Small intestine (tissue), 7 donors: ENCODE measurements around the gene ZGPAT. TPM values are rescaled to one million over a fixed set of nuclear protein-coding genes. Genes with fewer than 3 reads are reported as not detected.

Source experiments
- DNase-seq, 2 donors: peaks; one replicate each; pipeline versions ENCODE4 v3.0.0 to v3.0.0-alpha.2; 2013
- FAIRE-seq: peaks from 2 replicates; lab custom pipeline; 2012; peaks lifted over from hg19 to GRCh38; lab: Jason Lieb, UNC
- H3K27ac ChIP-seq, 3 donors: one replicate each; pipeline ENCODE4 v1.5.1; 2013; ENCODE audit warnings: low read length in 2 of 3, mild to moderate bottlenecking in 2 of 3, control low read depth in 1 of 3, inconsistent platforms in 1 of 3, low read depth in 1 of 3, moderate library complexity in 1 of 3
- H3K27me3 ChIP-seq, 3 donors: one replicate each; pipeline ENCODE4 v1.6.1; 2013; ENCODE audit warnings: low read length in 3 of 3, inconsistent platforms in 1 of 3; ENCODE audit not compliant: control insufficient read depth in 3 of 3, insufficient read depth in 3 of 3
- H3K36me3 ChIP-seq, 3 donors: one replicate each; pipeline ENCODE4 v1.6.1; 2013; ENCODE audit warnings: low read length in 3 of 3, inconsistent platforms in 1 of 3, low read depth in 1 of 3, mild to moderate bottlenecking in 1 of 3, moderate library complexity in 1 of 3; ENCODE audit not compliant: control insufficient read depth in 3 of 3, insufficient read depth in 2 of 3
- H3K4me1 ChIP-seq, 3 donors: one replicate each; pipeline ENCODE4 v1.6.1; 2013; ENCODE audit warnings: low read length in 2 of 3, inconsistent platforms in 1 of 3, low read depth in 1 of 3, mild to moderate bottlenecking in 1 of 3, moderate library complexity in 1 of 3; ENCODE audit not compliant: control insufficient read depth in 3 of 3, insufficient read depth in 2 of 3
- H3K4me3 ChIP-seq, 3 donors: one replicate each; pipeline ENCODE4 v1.5.1; 2013; ENCODE audit warnings: low read length in 3 of 3, control low read depth in 1 of 3, inconsistent platforms in 1 of 3, low read depth in 1 of 3, mild to moderate bottlenecking in 1 of 3, moderate library complexity in 1 of 3
- H3K9me3 ChIP-seq, 2 donors: one replicate each; pipeline ENCODE4 v1.6.1; 2013; ENCODE audit warnings: low read depth in 1 of 2, low read length in 1 of 2; ENCODE audit not compliant: control insufficient read depth in 2 of 2, insufficient read depth in 1 of 2
- WGBS, 3 donors: extraction: QIAGEN DNeasy Blood & Tissue Kit; methylation state at CpG; one replicate each; pipeline ENCODE4 v1.1.7; 2013; 5-methylcytosine and 5-hydroxymethylcytosine counted together
- polyA plus RNA-seq, 4 donors: library from polyadenylated mRNA; stranded (reverse) in 3 of 4; unstranded in 1 of 4; fragments of 200-250 nt in 3 of 4; fragments of 120-200 nt in 1 of 4; gene quantifications; one replicate each; pipeline versions ENCODE4 v1.2.1 to v1.2.3, GENCODE V29; 2013
- donor health status: healthy with polysubstance abuse.
- donor health status: control.
- donor health status: control.
- donor health status: Bipolar disorder and iron deficiency.
- donor health status: healthy.

Gene ZGPAT
- polyA plus RNA-seq, 4 donors, result 20.5 to 39.8 (median 30.6) TPM

- no peaks in the 10 kb centered on the region for H3K27me3 ChIP-seq
- no peak for DNase-seq
- H3K4me3 ChIP-seq, result no peak overlapping the region
- H3K4me1 ChIP-seq, result peaks cover 0 to 11% (median 0%) of the 10 kb centered on the region in 3 donors
- H3K9me3 ChIP-seq, result no peaks in the 10 kb centered on the region
- no peak overlapping the region for H3K27ac ChIP-seq
- 74 to 88% (median 80%) methylated on average over 24 to 26 of the region's 26 CpGs for WGBS, 3 donors
- peaks cover 0 to 48% (median 0%) of the 10 kb centered on the region in 3 donors for H3K36me3 ChIP-seq
- no peak for FAIRE-seq
Measured at GRCh38 chr20:63745961-63746731, 38.3 kb downstream of the ZGPAT start.

- Histone ChIP-seq H3K27me3 (no peaks in the 10 kb centered on the region), H3K4me3 (no peak overlapping the region), H3K9me3 (no peaks in the 10 kb centered on the region), H3K36me3 (peaks cover 0 to 42% (median 0%) of the 10 kb centered on the region in 3 donors), H3K4me1 (peaks cover 0 to 4% (median 0%) of the 10 kb centered on the region in 3 donors), H3K27ac (no peak overlapping the region)
- FAIRE-seq (no peak), DNase-seq (no peak)
- WGBS, 3 donors, result 92 to 94% (median 93%) methylated on average over 32 to 47 of the region's 47 CpGs
Measured at GRCh38 chr20:63746751-63747315, 39.0 kb downstream of the ZGPAT start.

DNA sequence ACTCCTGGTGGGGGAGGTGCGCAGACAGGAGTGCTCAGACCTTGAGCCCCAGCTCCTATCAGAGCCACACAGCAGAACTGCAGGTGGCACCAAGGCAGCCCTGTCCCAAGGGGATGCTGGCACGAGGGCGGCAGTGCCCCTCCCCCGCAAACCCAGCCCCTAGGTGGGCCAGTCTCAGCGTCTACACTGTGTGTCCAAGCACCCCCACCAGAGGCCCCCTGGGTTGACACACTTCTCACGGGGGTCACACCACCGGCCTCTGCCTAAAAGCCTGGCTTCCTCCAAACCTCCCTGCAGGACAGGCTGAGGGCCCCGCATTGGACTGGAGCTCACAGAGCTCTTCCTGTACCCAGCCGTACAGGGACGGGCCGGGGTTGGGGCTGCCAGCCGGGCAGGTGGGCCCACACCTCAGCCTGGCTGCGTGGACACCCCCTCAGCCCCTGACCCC, 39.8 kb downstream of the ZGPAT start:
- 57 to 75% (median 63%) methylated on average over 13 of the region's 13 CpGs for WGBS, 3 donors
- DNase-seq, result no peak

GRCh38 chr20:63748070-63748933, 40.5 kb downstream of the ZGPAT start:
- Histone ChIP-seq H3K36me3 (peaks cover 0 to 27% (median 0%) of the 10 kb centered on the region in 3 donors), H3K4me3 (no peak overlapping the region), H3K27me3 (no peaks in the 10 kb centered on the region), H3K4me1 (no peaks in the 10 kb centered on the region), H3K9me3 (no peaks in the 10 kb centered on the region), H3K27ac (no peak overlapping the region)
- WGBS, 3 donors, result 71 to 79% (median 72%) methylated on average over 19 to 20 of the region's 20 CpGs
- no peak for FAIRE-seq
- DNase-seq, result no peak

More for the DNA sequence above, 39.8 kb downstream of the ZGPAT start:
- FAIRE-seq, result no peak
- Histone ChIP-seq H3K36me3 (peaks cover 0 to 33% (median 0%) of the 10 kb centered on the region in 3 donors), H3K27me3 (no peaks in the 10 kb centered on the region), H3K4me3 (no peak overlapping the region), H3K4me1 (no peaks in the 10 kb centered on the region), H3K9me3 (no peaks in the 10 kb centered on the region), H3K27ac (no peak overlapping the region)

DNA sequence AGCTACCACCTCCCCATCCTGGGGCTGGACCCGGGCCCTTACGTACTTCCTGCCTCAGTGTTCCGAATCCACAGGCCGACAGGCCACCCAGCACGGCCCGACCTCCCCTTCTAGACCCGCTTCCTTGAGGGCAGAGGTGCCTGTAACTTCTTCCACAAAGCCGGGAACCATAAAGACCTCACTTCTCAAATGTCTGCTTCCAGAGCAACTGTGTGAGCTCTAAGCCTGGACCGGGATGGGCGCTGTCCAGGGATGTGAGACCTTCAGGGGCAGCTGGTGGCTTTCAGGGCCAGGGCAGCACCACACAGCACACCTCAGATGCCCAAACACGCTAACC, 41.1 kb downstream of the ZGPAT start:
- H3K36me3 ChIP-seq, result peaks cover 0 to 23% (median 0%) of the 10 kb centered on the region in 3 donors
- FAIRE-seq (no peak), DNase-seq (no peak)
- H3K27me3 ChIP-seq, result peaks cover 0 to under 1% (median 0%) of the 10 kb centered on the region in 3 donors
- H3K4me1 ChIP-seq, result no peaks in the 10 kb centered on the region
- no peak overlapping the region for H3K27ac ChIP-seq
- no peak overlapping the region for H3K4me3 ChIP-seq
- 89 to 92% (median 91%) methylated on average over 11 of the region's 11 CpGs for WGBS, 3 donors
- H3K9me3 ChIP-seq, result no peaks in the 10 kb centered on the region

GRCh38 chr20:63749597-63750508, 42.0 kb downstream of the ZGPAT start:
- Histone ChIP-seq H3K4me3 (no peak overlapping the region), H3K27ac (no peak overlapping the region), H3K9me3 (no peaks in the 10 kb centered on the region), H3K4me1 (no peaks in the 10 kb centered on the region), H3K36me3 (peaks cover 0 to 16% (median 0%) of the 10 kb centered on the region in 3 donors), H3K27me3 (peaks cover 0 to 3% (median 0%) of the 10 kb centered on the region in 3 donors)
- WGBS, 3 donors, result 80 to 89% (median 87%) methylated on average over 16 of the region's 16 CpGs
- DNase-seq (no peak), FAIRE-seq (no peak)

- Histone ChIP-seq H3K4me3 (no peak overlapping the region), H3K27ac (peak overlapping the region in 2 of 3 donors; percentile 34 to 55), H3K9me3 (no peaks in the 10 kb centered on the region), H3K4me1 (no peaks in the 10 kb centered on the region), H3K27me3 (peaks cover 0 to 3% (median 0%) of the 10 kb centered on the region in 3 donors), H3K36me3 (peaks cover 0 to 9% (median 0%) of the 10 kb centered on the region in 3 donors)
- WGBS, 3 donors, result 56 to 66% (median 56%) methylated on average over 26 of the region's 26 CpGs
- FAIRE-seq (no peak), DNase-seq (peak in 1 of 2 donors; percentile 33)
Measured at GRCh38 chr20:63750807-63751470, 43.1 kb downstream of the ZGPAT start.
